CD4-positive, alpha-beta T cell treated with Interleukin-17A for 1 hour (primary cell): ENCODE data around the gene SAMHD1.
"Not testable (repeated sequence)": the region's sequence is repeated elsewhere in the genome, so short reads cannot be mapped to it uniquely, and the experiment has no call there.

Source experiments
- DNase-seq: peaks from one replicate; pipeline ENCODE4 v3.0.0-alpha.2; 2020

Gene SAMHD1

DNA sequence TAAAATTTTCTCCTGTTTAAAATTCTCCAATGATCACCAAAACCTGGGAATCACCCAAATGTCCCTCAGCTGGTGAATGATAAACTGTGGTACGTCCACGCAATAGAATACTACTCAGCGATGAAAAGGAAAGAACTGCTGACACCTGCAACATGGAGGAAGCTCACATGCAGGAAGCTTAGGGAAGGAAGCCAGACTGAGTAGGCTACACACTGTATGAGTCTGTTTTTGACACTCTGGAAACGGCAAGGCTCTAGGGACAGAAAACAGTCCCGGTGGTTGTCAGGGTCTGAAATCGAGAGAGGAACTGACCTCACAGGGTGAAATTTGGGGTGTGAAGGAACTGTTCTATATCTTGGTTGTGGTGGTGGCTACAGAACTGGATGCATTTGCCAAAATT, 100.7 kb downstream of the SAMHD1 start:
- no peak for DNase-seq

- no peak for DNase-seq
Measured at GRCh38 chr20:36849333-36850065, 102.0 kb downstream of the SAMHD1 start.

DNA sequence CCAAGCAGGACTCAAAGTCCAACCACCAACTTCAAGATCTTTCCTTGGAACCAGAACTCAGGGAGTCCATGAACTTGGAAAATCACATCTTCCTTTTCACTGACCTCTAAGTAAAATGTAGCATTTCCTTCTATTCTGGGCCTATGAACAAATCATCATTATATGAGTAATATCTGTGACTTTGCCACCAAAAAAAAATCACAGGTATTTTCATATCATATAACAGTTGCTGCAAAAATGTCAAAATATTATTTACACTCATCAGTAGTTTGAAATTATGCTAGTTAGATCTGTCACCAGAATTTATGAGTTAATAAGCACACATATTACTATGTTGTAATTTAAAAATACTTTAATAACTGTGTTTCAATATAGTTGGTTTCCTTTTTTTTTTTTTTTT, 102.8 kb downstream of the SAMHD1 start:
- DNase-seq, result no peak

DNA sequence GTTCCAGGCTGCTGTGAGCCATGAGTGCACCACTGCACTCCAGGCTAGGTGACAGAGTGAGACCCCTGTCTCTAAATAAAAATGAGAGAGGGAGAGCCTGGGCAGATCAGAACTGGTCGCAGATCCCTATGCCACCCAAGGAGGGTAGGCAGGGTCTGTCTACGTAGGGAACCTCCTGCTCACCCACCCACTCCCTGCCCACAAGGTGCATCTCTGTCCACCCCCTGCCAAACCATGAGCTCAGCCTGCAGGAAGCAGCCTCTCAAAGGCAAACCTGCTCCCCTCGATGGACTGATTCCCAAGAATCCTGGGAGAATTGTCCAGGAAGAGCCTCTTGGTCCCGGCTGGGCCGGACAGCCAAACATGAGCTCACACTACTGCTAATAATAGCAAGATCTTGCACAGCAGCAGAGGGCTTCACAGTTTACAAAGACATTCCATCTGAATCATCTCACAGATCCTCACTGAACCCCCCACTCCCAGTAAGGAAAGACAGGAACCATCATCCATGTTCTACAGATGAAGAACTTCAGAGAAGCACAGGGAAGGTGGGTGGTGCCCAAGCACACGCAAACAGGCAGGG, 103.3 kb downstream of the SAMHD1 start:
- no peak for DNase-seq

DNA sequence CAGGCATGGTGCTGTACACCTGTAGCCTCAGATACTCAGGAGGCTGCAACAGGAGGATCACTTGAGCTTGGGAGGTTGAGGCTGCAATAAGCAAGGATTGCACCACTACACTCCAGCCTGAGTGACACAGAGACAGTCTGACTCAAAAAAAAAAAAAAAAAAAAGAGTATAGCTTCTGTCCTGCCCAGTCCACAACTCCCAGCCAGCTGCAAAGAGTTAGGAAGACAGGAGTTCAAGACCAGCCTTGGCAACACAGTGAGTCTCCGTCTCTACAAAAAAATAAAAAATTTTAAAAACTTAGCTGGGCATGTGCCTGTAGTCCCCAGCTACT, 103.8 kb downstream of the SAMHD1 start:
- no peak for DNase-seq

DNA sequence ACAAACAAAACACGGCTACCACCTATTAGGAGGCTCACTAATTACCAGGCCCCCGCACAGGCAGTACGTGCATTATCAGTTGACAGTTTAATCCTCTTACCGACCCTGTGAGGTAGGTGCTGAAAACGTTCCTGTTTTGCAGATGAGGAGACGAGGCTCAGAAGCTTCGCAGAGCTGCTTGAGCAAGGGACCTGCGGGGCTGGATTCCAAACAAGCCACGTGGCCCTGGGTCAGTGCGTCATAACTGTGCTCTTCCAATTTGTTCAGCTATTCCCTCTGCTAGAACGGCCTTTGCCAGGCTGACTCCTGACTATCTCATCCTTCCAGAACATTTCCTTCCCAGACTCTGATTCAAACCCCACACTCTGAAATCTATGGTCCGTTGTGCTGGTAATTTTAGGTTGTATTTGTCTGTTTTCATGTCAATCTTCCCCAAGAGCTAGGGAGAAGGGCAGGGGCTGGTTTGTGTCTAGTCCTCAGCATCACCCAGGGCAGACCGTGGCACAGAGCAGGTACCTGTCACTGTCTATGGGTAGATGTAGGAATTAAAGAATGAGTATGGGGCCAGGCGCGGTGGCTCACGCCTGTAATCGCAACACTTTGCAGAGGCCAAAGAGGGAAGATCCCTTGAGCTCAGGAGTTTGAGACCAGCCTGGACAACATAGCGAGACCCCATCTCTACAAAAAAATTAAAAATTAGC, 104.3 kb downstream of the SAMHD1 start:
- DNase-seq, result no peak

- DNase-seq, result no peak
Measured at GRCh38 chr20:36845288-36845971, 106.1 kb downstream of the SAMHD1 start.

DNA sequence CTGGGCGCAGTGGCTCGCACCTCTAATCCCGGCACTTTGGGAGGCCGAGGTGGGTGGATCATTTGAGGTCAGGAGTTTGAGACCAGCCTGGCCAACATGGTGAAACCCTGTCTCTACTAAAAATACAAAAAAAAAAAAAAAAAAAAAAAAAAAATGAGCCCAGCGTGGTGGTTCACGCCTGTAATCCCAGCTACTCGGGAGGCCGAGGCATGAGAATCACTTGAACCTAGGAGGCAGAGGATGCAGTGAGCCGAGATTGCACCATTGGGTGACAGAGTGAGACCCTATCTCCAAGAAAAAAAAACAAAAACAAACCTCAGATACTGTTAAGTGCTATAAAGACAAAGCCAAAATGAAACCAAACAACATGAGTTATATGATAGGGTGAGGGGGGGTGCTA, 110.5 kb downstream of the SAMHD1 start:
- DNase-seq, result not testable (repeated sequence)
